Lower lobe of right lung (tissue), 2 donors: ENCODE data around the gene EXOC4. TPM values are rescaled to one million over a fixed set of nuclear protein-coding genes. Genes with fewer than 3 reads are reported as not detected.

ENCODE experiments used
- ATAC-seq, 2 donors: fragments of 200-7000 bp; cut with Tn5 transposase; one replicate each; pipeline ENCODE4 v1.9.1; 2020 to 2022; ENCODE audit warnings: mild to moderate bottlenecking in 2 of 2, moderate library complexity in 2 of 2
- DNase-seq: peaks from one replicate; pipeline ENCODE4 v3.0.0-alpha.2; 2020
- H3K27ac ChIP-seq: fragments of 200-600 bp; one replicate; pipeline ENCODE4 v1.8.0; 2022
- H3K27me3 ChIP-seq: fragments of 200-600 bp; one replicate; pipeline ENCODE4 v1.8.0; 2022; ENCODE audit warnings: low read depth
- H3K36me3 ChIP-seq: fragments of 200-600 bp; one replicate; pipeline ENCODE4 v1.8.0; 2022; ENCODE audit warnings: mild to moderate bottlenecking
- H3K4me1 ChIP-seq: fragments of 200-600 bp; one replicate; pipeline ENCODE4 v1.8.0; 2022
- H3K4me3 ChIP-seq: fragments of 200-600 bp; one replicate; pipeline ENCODE4 v1.8.0; 2022; ENCODE audit warnings: mild to moderate bottlenecking
- H3K9me3 ChIP-seq: fragments of 200-600 bp; one replicate; pipeline ENCODE4 v1.8.0; 2022
- intact Hi-C: fragments of 100-400 bp; cut with DNase I; formaldehyde crosslinking; loops from one replicate; pipeline ENCODE4 v1.11.0; 2022
- total RNA-seq: library from RNA; stranded (reverse); fragmentation: NEBNext Ultra II Directional; extraction: Animal tissue kit (Norgen Biotek cat#: 25700); gene quantifications from one replicate; pipeline ENCODE4 v1.2.1, GENCODE V29; 2021
- TF ChIP-seq, protein P1 (sequence below): fragments of 200-600 bp; IDR thresholded peaks from one replicate; pipeline ENCODE4 v1.8.0; 2022; ENCODE audit warnings: antibody characterized with exemption, mild to moderate bottlenecking
- donor health status: DM: no; HTN: yes; CAD: no; lungs with severe emphysema.

EXOC4 gene
- total RNA-seq, 1 donor from 2014 or later: 80.2 TPM

- ATAC-seq (no peak), DNase-seq (no peak)
- H3K27me3 ChIP-seq: no peaks in the 10 kb centered on the region
- no peaks in the 10 kb centered on the region for H3K4me1 ChIP-seq
- no peak overlapping the region for H3K4me3 ChIP-seq
- no peak overlapping the region for H3K27ac ChIP-seq
- intact Hi-C loops: no loop called here
- TF ChIP-seq, protein P1, sequence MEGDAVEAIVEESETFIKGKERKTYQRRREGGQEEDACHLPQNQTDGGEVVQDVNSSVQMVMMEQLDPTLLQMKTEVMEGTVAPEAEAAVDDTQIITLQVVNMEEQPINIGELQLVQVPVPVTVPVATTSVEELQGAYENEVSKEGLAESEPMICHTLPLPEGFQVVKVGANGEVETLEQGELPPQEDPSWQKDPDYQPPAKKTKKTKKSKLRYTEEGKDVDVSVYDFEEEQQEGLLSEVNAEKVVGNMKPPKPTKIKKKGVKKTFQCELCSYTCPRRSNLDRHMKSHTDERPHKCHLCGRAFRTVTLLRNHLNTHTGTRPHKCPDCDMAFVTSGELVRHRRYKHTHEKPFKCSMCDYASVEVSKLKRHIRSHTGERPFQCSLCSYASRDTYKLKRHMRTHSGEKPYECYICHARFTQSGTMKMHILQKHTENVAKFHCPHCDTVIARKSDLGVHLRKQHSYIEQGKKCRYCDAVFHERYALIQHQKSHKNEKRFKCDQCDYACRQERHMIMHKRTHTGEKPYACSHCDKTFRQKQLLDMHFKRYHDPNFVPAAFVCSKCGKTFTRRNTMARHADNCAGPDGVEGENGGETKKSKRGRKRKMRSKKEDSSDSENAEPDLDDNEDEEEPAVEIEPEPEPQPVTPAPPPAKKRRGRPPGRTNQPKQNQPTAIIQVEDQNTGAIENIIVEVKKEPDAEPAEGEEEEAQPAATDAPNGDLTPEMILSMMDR: no peak
- no peaks in the 10 kb centered on the region for H3K9me3 ChIP-seq
- no peaks in the 10 kb centered on the region for H3K36me3 ChIP-seq
Observed at GRCh38 chr7:133730360-133730759, 477.5 kb downstream of the EXOC4 start.

- Histone ChIP-seq H3K4me3 (no peak overlapping the region), H3K4me1 (no peaks in the 10 kb centered on the region), H3K9me3 (no peaks in the 10 kb centered on the region), H3K36me3 (no peaks in the 10 kb centered on the region), H3K27ac (no peak overlapping the region), H3K27me3 (no peaks in the 10 kb centered on the region)
- intact Hi-C loops: no loop called here
- DNase-seq (no peak), ATAC-seq (no peak)
- TF ChIP-seq, protein P1: no peak
Observed at GRCh38 chr7:133733401-133733800, 480.5 kb downstream of the EXOC4 start.

GRCh38 chr7:133735222-133735621 is 482.3 kb downstream of the EXOC4 start:
- Histone ChIP-seq H3K27me3 (no peaks in the 10 kb centered on the region), H3K4me3 (no peak overlapping the region), H3K4me1 (no peaks in the 10 kb centered on the region), H3K9me3 (no peaks in the 10 kb centered on the region), H3K36me3 (no peaks in the 10 kb centered on the region), H3K27ac (no peak overlapping the region)
- TF ChIP-seq, protein P1: no peak
- ATAC-seq: no peak
- intact Hi-C loops: no loop called here
- no peak for DNase-seq

DNA sequence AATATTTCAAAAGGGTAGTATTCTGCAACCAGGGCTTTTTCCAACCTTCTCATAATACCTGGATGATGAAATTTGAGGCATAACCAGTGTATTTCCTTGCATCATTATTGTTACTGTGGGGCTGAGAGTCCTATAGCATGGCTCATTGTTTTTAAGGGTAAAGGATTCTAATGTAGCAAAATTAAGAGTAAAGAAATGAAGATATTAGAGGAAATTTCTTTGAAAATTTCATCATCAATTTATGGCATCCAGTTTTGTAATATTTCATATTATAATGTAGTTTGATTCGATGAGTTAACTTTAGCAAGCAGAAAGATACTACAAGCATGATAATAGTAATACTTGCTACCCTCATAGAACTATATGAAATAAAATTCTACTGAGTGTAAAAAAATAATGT is 486.9 kb downstream of the EXOC4 start:
- ATAC-seq: no peak
- intact Hi-C loops: no loop called here

GRCh38 chr7:133741078-133741477 is 488.2 kb downstream of the EXOC4 start:
- Histone ChIP-seq H3K27ac (no peak overlapping the region), H3K36me3 (no peaks in the 10 kb centered on the region), H3K27me3 (no peaks in the 10 kb centered on the region), H3K9me3 (no peaks in the 10 kb centered on the region), H3K4me1 (no peaks in the 10 kb centered on the region), H3K4me3 (no peak overlapping the region)
- DNase-seq (no peak), ATAC-seq (no peak)
- intact Hi-C loops: no loop called here
- TF ChIP-seq, protein P1: no peak

More for the DNA sequence above, 486.9 kb downstream of the EXOC4 start:
- Histone ChIP-seq H3K27me3 (no peaks in the 10 kb centered on the region), H3K36me3 (no peaks in the 10 kb centered on the region), H3K27ac (no peak overlapping the region), H3K9me3 (no peaks in the 10 kb centered on the region), H3K4me1 (no peaks in the 10 kb centered on the region), H3K4me3 (no peak overlapping the region)
- DNase-seq: no peak
- TF ChIP-seq, protein P1: no peak

DNA sequence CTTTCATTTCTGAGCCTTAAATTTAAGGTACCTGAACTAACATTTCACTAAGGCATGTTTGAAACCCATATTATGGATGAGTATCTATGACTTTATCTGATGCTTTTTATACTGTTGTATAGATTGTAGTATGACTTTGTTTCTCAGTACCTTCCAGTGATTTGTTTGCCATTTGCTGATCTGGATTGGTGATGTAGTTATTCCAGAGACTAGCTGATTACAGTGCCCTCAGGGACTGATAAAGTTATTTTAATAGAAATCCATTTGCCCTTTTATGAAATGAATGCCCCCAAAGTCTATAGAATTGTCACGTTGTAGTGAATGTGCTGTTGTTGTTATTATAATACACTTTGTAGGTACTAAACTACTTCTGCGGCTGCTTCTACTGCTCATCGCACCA is 488.8 kb downstream of the EXOC4 start:
- H3K36me3 ChIP-seq: no peaks in the 10 kb centered on the region
- DNase-seq (no peak), ATAC-seq (no peak)
- no peaks in the 10 kb centered on the region for H3K9me3 ChIP-seq
- TF ChIP-seq, protein P1: no peak
- H3K4me1 ChIP-seq: no peaks in the 10 kb centered on the region
- intact Hi-C loops: no loop called here
- no peak overlapping the region for H3K4me3 ChIP-seq
- H3K27ac ChIP-seq: no peak overlapping the region
- H3K27me3 ChIP-seq: no peaks in the 10 kb centered on the region
